GM19351 (cell line): ENCODE data around the gene SMIM35.

Experiments used
- ATAC-seq: cut with Tn5 transposase; IDR thresholded peaks from one replicate; pipeline ENCODE4 v1.9.1; 2021; ENCODE audit warnings: mild to moderate bottlenecking, moderate library complexity; ENCODE audit not compliant: unreplicated experiment

The SMIM35 gene

GRCh38 chr11:117969160-117969991 is 117.4 kb downstream of the SMIM35 start:
- ATAC-seq: no peak

GRCh38 chr11:117966908-117967307 is 119.9 kb downstream of the SMIM35 start:
- ATAC-seq: no peak

DNA sequence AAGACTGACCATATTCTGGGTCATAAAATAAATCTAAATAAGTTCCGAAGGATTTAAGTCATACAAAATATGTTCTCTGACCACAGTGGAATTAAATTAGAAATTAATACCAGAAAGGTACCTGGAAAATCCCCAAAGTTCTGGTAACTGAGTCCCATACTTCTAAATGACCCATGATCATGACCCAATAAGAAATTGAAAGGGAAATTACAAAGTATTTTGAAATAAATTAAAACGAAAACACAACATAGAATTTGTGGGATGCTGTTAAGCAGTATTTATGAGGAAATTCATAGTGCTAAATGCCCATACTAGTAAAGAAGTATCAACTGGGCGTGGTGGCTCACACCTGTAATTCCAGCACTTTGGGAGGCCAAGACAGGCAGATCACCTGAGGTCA is 123.9 kb downstream of the SMIM35 start:
- no peak for ATAC-seq

DNA sequence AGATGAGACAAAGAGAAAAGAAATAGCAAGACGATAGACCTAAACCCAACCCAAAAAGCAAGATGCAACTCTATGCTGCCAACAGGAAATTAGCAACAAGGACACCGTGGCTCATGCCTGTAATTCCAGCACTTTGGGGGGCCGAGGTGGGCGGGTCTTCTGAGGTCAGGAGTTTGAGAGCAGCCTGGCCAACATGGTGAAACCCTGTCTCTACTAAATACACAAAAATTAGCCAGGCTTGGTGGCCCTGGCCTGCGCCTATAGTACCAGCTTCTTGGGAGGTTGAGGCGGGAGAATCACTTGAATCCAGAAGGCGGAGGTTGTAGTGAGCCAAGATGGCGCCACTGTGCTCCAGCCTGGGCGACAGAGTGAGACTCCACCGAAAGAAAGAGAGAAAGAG is 124.9 kb downstream of the SMIM35 start:
- no peak for ATAC-seq

DNA sequence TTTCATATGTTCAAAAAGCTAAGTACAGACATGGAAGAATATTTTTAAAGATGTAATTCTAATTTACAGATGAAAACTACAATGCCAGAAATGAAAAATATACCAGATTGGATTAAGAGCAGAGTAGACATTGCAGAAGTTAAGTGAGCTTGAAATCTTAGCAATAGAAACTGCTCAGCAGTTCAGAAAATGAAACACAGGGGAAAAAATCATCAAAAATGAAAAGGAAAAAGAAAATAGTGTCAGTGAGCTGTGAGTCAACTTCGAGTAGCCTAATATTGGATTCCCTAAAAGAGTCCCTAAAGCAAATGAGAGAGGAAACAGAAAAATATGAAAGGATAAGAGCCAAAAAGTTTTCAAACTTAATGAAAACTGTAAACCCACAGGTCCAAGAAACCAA is 126.4 kb downstream of the SMIM35 start:
- no peak for ATAC-seq

DNA sequence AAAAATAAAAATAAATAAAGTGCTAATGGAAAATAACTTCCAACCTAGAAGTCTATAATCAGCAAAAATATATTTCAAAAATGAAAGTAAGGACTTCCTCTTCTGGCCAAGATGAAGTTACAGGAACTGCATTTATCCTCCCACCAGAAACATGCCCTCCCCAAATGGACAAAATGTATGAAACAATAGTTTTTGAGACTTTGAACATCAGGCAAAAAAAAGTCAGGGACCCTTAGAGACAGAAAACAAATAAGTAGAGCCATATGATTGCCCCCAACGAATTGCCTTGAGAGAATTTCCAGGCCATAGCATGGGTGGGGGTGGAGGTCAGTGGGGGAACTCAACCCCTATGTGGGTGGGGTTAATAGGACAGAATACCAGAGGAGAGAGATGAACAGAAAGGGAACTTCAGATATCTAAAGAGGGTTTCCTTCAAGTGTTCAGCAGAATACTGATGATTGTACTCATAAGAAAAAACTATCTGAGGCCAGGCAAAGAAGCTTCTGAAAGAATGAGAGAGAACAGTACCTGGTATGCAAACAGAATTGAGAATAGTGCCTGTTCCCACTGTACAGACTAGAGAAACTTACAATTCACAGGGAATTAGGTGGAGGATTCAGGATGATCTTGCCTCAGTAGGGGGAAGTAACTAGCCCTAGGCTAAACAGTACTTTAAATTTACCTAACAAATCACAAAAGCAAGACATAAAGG is 127.2 kb downstream of the SMIM35 start:
- ATAC-seq: no peak

- no peak for ATAC-seq
Observed at GRCh38 chr11:117958949-117959348, 127.8 kb downstream of the SMIM35 start.
